Stimulated activated naive CD8-positive, alpha-beta T cell treated with anti-CD3 and anti-CD28 coated beads, Interleukin-15, amount 100 ng/mL, for 72 hours (primary cell): ENCODE measurements around the gene PRKACA.

Experiments used
- ATAC-seq: fragments of 150-1000 bp; cut with Tn5 transposase; 2 replicates; pipeline ENCODE4 v1.10.0; 2021; ENCODE audit warnings: mild to moderate bottlenecking, moderate library complexity
- DNase-seq, 2 donors: peaks; one replicate each; pipeline ENCODE4 v3.0.0; 2021 to 2022
- H3K27ac Mint-ChIP-seq, 2 donors: one replicate each; pipeline ENCODE4 v1.8.0; 2022; ENCODE audit warnings: mild to moderate bottlenecking in 2 of 2, mixed read lengths in 2 of 2, moderate library complexity in 2 of 2
- H3K27me3 Mint-ChIP-seq: one replicate; pipeline ENCODE4 v1.8.0; 2022; ENCODE audit warnings: mixed read lengths
- H3K4me1 Mint-ChIP-seq: one replicate; pipeline ENCODE4 v1.8.0; 2022; ENCODE audit warnings: mild to moderate bottlenecking, mixed read lengths
- H3K4me3 Mint-ChIP-seq, 2 donors: one replicate each; pipeline ENCODE4 v1.8.0; 2022; ENCODE audit warnings: mild to moderate bottlenecking in 2 of 2, mixed read lengths in 2 of 2, moderate library complexity in 1 of 2
- H3K9me3 Mint-ChIP-seq, 2 donors: one replicate each; pipeline ENCODE4 v1.8.0; 2022; ENCODE audit warnings: mixed read lengths in 2 of 2

Gene PRKACA

DNA sequence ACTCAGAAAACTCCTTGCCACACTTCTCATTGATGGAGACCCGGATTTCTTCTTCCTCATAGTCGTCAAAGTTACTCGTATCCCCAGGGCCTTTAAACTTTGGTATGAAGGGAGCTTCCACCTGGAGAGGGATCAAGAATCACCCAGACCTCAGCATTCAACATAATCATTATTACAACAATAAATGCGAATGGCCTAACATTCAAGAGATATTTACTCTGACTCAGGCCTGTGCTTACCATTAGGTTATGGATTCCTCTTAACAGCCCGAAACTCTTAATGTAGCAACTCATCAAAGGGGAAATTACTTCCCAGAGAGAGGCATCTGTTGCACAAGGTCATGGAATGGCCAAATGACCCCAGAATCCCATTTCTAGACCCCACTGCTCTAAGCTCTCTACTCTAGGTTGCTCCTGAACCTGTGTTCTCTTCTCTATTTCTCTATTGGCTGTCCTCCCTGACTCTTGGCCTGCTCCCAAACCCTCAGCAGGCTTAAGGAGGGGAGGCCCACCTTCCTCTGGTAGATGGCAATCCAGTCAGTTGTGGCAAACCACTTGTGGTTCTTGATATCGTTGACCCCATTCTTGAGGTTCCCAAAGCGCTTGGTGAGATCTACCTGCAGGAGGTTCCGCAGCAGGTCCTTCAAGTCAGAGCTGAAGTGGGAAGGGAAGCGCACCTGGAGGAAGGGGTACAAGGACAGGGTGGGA, 24.3 kb downstream of the PRKACA start:
- ATAC-seq: no peak
- no peak for DNase-seq
- H3K9me3 Mint-ChIP-seq: peaks cover 8% of the 10 kb centered on the region in 2 donors
- no peaks in the 10 kb centered on the region for H3K27me3 Mint-ChIP-seq
- H3K4me3 Mint-ChIP-seq: no peak overlapping the region
- H3K27ac Mint-ChIP-seq: no peak overlapping the region
- H3K4me1 Mint-ChIP-seq: peaks cover 24% of the 10 kb centered on the region

DNA sequence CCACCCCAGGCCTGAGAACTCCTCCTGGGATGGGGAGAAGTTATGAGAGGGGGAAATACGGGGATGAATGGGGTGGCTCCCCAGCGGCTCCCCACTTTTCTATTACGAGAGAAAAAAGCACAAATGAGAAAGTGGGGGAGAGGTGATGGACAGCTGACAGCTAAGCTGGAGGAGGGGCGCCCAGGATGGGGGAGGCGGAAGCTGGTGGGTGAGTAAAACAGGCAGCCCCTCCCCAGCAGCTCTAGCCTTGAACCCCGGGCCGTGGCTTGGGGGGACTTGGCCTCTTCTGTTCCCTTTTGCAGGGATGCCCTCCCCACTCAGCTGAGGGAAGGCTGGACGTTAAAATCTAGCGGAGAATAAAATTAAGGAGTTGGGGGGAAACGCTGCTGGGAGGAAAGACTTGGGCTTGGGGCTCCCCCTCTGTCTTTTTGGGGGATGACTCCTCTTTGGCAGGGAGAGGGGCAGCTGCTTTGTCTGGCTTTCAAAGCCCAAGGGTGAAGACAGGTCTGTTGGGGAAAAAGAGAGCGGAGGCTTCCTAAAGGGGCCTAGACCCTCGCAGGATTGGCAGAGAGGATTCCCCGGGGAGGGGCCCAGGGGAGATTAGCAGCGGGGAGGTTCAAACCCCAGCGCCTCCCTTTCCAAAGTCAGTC, 25.6 kb downstream of the PRKACA start:
- Mint-ChIP-seq H3K4me1 (peaks cover 28% of the 10 kb centered on the region), H3K27me3 (no peaks in the 10 kb centered on the region), H3K9me3 (peaks cover 8% of the 10 kb centered on the region in 2 donors), H3K4me3 (peak overlapping the region; percentile 97 to 99), H3K27ac (peak overlapping the region; percentile 97 to 98)
- DNase-seq: peak in 1 of 2 donors; percentile 72
- ATAC-seq: peak; percentile 34

DNA sequence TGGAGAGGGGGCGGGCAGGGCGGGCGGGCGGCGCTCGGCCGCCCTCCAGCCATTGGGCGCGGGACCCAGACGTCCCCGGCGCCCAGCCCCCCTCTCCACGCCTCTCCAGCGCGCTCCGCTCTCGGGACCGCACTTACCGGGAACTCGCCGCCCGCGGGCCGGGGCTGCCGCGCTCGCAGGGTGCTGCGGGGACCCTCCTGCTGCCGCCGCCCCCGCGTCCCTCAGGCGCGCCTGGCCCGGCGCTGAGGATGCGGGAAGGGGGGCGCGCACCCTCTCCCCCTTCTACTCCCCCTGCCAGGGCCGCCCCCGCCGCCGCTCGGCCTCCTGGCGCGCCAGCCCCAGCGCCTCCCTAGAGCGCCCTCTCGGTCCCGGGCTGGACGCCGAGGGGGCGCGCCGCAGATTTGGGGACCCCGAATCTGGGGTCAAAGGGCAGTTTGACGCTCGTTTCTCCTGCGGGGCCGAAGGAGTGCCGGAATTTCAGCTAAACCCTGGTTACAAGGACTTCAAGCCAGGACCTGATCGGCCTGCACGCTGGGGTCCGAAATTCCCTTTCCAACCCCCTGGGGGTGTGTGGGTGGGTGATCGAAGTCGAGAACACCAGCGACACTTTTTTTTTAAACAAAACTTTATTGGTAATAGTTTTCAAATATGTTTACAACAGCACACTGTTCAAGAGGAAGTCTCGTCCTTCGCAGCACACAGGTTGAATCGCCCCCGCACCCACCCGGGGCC, 26.3 kb downstream of the PRKACA start:
- peaks cover 28% of the 10 kb centered on the region for H3K4me1 Mint-ChIP-seq
- H3K9me3 Mint-ChIP-seq: peaks cover 8% of the 10 kb centered on the region in 2 donors
- H3K27ac Mint-ChIP-seq: peak overlapping the region; percentile 97 to 98
- no peaks in the 10 kb centered on the region for H3K27me3 Mint-ChIP-seq
- ATAC-seq (peak; percentile 80), DNase-seq (peak; percentile 80 to 81)
- H3K4me3 Mint-ChIP-seq: peak overlapping the region; percentile 97 to 99

DNA sequence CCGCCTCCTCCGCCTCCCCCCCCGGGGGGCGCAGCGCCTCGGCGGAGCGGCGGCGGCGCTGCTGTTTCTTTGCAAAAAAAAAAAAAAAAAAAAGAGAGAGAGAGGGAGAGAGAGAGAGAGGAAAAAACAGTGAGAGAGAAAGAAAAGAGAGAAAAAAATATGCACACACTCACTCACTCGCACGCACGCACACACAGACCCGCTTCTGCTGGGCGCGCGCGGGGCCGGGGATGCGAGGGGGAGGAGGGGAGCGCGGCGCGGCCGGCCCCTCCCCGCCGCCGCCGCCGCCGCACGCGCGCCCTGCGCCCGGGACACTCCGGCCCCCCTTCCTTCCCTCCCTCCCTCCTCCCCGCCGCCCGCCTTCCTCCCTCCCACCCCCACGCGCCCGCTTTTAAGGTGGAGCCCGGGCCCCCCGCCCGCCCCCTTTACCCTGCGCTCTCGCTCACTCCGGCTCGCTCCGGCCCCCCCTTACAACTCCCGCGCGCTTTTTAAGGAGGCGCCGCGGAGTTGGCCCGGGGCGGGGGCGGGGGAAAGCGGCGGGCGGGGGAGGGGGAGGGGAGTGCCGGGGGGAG, 27.0 kb downstream of the PRKACA start, which contains the start of gene SAMD1:
Gene SAMD1, minus strand, starts transcription at position 243 of the 572 bp plus-strand sequence.
- Mint-ChIP-seq H3K9me3 (peaks cover 8% of the 10 kb centered on the region in 2 donors), H3K27me3 (no peaks in the 10 kb centered on the region), H3K4me1 (peaks cover 28% of the 10 kb centered on the region), H3K4me3 (peak within 1 kb of the TSS; percentile 97 to 99), H3K27ac (peak within 1 kb of the TSS; percentile 97 to 98)
- peak in 1 of 2 donors; percentile 78 for DNase-seq
- peak; percentile 64 for ATAC-seq

DNA sequence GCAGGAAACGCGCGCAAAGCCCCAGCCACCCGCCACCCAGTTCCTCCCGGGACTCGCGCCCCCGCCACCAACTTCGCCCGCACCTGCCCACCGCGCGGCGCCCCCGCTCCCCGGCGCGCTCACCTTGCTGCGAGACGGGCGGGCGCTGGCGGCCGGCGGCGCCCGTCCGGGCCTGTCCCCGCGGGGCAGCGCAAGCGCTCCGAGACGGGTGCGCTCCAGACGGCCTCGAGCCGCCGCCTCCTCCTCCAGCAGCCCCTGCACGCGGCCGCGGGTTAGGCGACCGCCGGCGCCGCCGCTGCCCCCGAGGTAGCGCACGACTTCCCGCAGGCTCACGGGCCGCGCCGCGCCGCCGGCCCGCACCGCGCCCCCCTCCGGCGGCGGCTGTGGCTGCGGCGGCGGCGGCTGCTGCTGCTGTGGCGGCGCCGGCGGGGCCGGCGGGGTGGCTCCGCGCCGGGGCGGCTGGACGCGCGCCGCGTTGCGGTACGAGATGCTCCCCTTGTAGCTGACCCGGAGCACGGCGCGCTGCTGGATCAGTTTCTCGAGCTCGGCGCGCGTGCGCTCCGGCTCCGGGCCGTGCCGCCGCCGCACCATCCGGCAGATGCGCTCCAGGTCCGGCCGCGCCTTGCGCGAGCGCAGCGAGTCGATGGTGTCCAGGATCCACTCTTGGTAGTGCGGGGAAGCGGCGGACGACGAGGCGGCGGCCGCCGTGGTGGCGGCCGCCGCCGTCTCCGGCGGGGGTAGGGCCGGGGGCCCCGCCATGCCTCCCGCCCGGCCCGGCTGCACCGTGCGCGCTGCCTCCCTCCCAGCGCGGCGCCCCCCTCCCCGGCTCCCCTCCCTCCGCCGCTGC, 27.7 kb downstream of the PRKACA start:
- H3K27ac Mint-ChIP-seq: no peak overlapping the region
- peak; percentile 59 to 66 for DNase-seq
- peak overlapping the region; percentile 78 to 99 for H3K4me3 Mint-ChIP-seq
- ATAC-seq: peak; percentile 25
- no peaks in the 10 kb centered on the region for H3K27me3 Mint-ChIP-seq
- peaks cover 28% of the 10 kb centered on the region for H3K4me1 Mint-ChIP-seq
- peaks cover 8% of the 10 kb centered on the region in 2 donors for H3K9me3 Mint-ChIP-seq

DNA sequence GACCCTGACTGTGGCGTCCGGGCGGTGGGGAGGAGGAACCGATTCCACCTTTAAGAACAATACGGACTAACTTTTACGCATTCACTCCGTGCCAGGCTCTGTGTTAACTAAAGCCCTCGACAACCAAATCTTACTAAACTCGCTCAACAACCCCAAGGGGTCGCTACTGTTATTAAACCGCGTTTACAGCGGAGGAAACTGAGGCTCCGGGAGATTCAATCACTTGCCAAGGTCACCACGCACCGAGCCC, 28.2 kb downstream of the PRKACA start:
- peak overlapping the region in 1 of 2 donors; percentile 71 for H3K27ac Mint-ChIP-seq
- peaks cover 8% of the 10 kb centered on the region in 2 donors for H3K9me3 Mint-ChIP-seq
- DNase-seq (no peak), ATAC-seq (no peak)
- peak overlapping the region; percentile 62 to 73 for H3K4me3 Mint-ChIP-seq
- no peaks in the 10 kb centered on the region for H3K27me3 Mint-ChIP-seq
- peaks cover 28% of the 10 kb centered on the region for H3K4me1 Mint-ChIP-seq

DNA sequence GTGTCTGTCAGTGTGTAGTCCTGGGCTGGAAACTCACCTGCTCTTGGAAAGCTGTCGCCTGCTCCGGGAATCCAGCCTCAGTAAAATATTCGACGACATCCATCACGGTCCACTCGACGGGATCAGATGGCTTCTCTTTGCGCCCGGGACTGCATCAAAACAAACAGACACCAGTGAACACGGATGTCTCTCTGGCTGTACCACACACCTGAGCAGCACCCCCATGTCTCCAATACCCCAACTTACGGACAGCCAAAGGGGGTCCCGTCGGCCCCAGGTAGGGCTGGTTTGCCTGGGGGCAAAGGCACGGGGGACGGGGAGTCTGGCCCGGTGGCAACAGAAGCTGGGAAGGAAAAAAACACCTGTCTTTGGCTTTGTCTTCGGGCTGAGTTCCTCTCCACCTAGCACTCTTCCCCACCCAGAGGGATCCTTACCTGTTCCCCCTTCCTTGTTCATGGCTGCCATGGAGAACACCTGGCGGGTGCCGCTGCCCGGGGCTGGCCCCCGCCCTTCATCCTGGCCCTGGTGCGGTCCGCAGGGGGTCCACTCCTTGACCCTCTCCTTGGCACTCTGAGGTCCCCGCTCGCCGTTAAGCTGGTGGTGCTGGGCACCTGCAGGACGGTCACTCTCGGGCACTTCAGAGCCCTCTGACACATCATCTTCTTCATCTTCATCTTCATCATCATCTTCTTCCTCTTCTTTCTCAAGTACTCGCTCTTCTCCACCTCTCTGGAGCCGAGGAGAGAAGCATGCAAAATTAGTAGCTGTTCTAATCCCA, 28.7 kb downstream of the PRKACA start:
- Mint-ChIP-seq H3K4me1 (peaks cover 28% of the 10 kb centered on the region), H3K27ac (peak overlapping the region in 1 of 2 donors; percentile 71)
- no peak for DNase-seq

DNA sequence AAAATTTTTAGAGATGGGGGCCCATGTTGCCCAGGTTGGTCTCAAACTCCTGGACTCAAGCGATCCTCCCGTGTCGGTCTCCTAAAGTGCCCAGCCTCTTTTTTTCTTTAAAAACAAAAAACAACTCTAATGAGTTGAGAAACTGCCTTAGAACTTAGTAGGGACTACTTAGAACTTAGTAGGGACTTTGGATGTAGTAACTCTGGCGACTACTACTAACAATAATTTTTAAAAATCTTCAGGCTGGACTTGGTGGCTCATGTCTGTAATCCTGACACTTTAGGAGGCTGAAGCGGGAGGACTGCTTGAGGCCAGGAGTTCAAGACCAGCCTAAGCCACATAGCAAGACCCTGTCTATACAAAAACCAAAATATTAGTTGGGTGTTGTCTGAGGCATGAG, 31.5 kb downstream of the PRKACA start:
- Mint-ChIP-seq H3K4me3 (no peak overlapping the region), H3K4me1 (peaks cover 29% of the 10 kb centered on the region), H3K9me3 (no peaks in the 10 kb centered on the region), H3K27ac (no peak overlapping the region), H3K27me3 (no peaks in the 10 kb centered on the region)
- ATAC-seq: no peak
- DNase-seq: no peak

More for the DNA sequence above, 28.7 kb downstream of the PRKACA start:
- Mint-ChIP-seq H3K9me3 (peaks cover 8% of the 10 kb centered on the region in 2 donors), H3K27me3 (no peaks in the 10 kb centered on the region), H3K4me3 (peak overlapping the region; percentile 62 to 73)
- ATAC-seq: no peak

DNA sequence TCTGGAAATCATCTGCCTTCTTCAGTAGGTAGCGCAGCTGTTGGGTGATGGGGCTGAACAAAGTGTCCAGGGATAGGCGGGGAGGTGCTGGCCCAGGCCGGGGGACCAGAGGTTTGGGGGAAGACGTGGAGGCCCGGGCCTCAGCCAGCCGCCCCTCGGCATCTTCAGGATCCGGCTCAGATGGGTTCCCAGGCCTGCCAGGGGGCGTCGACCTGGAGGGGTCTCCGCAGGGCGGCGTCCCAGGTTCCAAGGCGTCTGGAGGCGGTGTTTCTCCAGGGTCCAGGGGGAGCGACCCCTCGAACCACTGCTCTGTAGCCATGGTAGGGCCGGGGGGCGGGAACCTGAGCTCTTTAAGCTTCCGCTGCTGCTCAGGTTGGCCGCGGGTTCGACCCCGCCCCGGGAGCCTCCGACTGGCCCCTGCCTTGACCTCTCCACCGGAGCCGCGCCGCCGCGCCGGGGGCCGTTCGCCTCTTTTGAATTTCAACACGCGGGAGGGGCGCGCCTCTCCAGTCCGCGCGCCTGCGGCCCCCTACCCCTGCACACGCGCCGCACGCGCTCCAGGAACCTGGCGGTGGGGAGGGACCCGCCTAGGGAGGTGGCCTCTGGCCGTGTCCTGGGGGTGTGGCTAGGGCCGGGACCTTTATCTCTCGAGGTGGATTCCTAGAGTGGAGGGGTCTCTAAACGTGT, 32.1 kb downstream of the PRKACA start, which contains the start of gene C19orf67:
Gene C19orf67, minus strand, starts transcription at position 475 of the 687 bp plus-strand sequence. Its CDS starts 156 bp downstream, at position 319.
- DNase-seq: no peak
- Mint-ChIP-seq H3K27me3 (no peaks in the 10 kb centered on the region), H3K4me3 (no peak within 1 kb of the TSS), H3K4me1 (peaks cover 30% of the 10 kb centered on the region), H3K27ac (no peak within 1 kb of the TSS), H3K9me3 (no peaks in the 10 kb centered on the region)
- ATAC-seq: no peak

DNA sequence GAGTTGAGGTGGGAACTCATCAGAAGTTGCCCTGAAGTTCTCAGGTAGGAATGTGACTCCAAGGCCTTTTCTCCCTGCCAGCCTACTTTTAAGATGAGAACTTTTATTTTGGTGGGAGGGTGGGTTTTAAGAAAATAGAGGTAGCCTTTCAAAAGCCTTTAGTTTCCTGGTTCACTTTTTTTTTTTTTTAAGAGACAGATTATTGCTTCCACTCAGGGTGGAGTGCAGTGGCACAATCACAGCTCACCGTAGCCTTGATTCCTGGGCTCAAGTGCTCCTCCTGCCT, 34.9 kb downstream of the PRKACA start:
- Mint-ChIP-seq H3K9me3 (no peaks in the 10 kb centered on the region), H3K27me3 (no peaks in the 10 kb centered on the region), H3K4me1 (peaks cover 20% of the 10 kb centered on the region), H3K27ac (peak overlapping the region; percentile 57 to 83), H3K4me3 (peak overlapping the region; percentile 85 to 97)
- DNase-seq: no peak
- ATAC-seq: no peak

DNA sequence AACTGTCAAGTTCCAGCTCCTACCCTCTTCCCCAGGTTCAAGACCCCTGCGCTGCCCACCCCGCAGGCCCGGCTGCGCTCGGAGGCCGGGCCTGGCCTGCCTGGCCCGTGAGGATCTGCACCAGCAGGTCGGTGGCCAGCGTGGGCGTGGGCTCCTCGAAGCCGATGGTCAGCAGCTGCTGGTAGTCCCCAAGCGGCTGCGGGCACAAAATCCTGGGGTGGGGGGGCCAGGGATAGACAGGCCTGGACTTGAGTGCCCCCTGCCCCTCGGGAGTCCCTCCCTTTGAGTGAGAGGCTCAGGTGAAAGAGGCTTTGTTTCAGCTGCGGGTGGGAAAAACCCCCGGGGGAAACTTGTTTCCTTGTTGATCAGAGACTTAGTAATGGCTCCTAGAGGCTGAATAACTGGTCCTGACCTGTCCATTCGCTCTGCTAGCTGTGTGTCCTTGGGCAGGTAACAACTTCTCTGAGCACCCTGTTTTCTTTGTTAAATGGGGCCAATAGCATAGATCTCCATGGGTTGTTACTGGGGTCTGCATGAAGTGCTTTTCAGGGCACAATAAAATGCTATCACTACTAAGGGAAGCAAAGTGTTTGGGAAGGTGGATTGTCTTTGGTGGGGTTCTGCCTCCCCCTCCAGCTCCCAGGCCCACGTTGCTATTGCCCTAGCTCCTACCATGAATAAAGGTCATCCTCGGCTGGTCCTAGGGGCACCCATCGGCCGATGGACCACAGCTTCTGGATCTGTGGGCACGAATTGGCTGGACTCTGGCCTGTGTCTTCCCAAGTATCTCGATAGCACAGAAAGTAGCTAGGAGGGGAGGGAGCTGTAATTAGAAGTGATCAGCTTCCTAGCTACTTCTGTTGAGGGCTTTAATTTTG, 35.5 kb downstream of the PRKACA start:
- peak overlapping the region; percentile 85 to 97 for H3K4me3 Mint-ChIP-seq
- H3K4me1 Mint-ChIP-seq: peaks cover 20% of the 10 kb centered on the region
- peak overlapping the region; percentile 93 to 98 for H3K27ac Mint-ChIP-seq
- no peaks in the 10 kb centered on the region for H3K9me3 Mint-ChIP-seq
- DNase-seq: peak; percentile 34 to 62
- H3K27me3 Mint-ChIP-seq: no peaks in the 10 kb centered on the region
- peak; percentile 52 for ATAC-seq

DNA sequence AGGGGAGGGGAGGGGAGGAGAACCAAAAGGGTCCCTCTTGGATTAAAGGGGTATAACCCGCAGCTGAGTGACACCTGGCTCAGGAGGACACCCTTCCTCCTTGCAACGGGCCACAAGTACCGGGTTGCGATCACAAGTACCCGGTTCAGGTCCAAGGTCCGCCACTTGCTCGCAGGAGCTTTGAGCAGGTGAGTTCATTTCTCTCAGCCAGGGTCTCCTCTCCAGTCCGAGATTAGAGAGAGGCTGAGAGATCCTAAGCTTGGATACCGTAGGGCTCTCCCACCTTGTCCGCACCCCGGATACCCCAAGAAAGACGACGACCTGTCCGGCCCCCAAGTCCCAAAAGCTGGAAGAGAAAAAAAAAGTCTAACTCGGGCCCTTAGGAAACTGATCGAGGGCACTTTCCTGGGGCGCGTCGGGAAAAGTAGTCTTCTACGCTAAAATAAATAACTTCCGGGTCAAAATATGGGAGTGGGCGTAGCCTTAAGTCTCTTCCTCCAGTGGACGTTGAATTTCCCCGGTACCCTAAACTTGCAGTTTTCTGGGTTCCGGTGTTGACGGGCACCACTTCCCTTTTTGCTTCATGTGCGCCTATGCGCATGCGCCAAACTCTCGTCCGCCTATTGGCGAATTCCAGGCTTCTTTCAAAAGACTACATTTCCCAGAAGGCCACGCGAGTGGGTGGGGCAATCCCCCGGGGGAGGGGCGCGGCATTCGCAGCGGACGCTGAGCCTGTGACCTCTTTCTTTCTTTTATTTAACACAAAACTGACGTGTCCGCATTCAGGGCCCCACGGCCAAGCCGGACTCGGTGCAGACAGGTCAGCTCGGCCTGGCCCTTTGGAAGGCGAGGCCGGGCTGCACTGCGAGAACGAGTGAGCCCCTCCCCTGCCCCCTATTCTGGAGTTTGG, 36.4 kb downstream of the PRKACA start:
- Mint-ChIP-seq H3K27me3 (no peaks in the 10 kb centered on the region), H3K4me3 (peak overlapping the region; percentile 85 to 97), H3K9me3 (no peaks in the 10 kb centered on the region), H3K4me1 (peaks cover 20% of the 10 kb centered on the region), H3K27ac (peak overlapping the region; percentile 97 to 98)
- ATAC-seq: peak; percentile 93
- DNase-seq: peak; percentile 98 to 99
